Transverse colon (tissue), 4 donors: ENCODE measurements around the gene MAGI1. TPM values are rescaled to one million over a fixed set of nuclear protein-coding genes. Genes with fewer than 3 reads are reported as not detected.

ENCODE experiments used
- DNase-seq: peaks from one replicate; pipeline ENCODE4 v3.0.0-alpha.2; 2019
- H3K27ac ChIP-seq, 4 donors: fragments of 200-600 bp; sonication (generic); 2 replicates each; pipeline ENCODE4 v1.5.1; 2016 to 2018; ENCODE audit warnings: inconsistent platforms in 4 of 4
- H3K27me3 ChIP-seq: fragments of 200-600 bp; sonication (generic); 2 replicates; pipeline ENCODE4 v1.5.1; 2017; ENCODE audit warnings: inconsistent platforms
- H3K36me3 ChIP-seq, 4 donors: fragments of 200-600 bp; sonication (generic); 2 replicates each; pipeline ENCODE4 v1.5.1; 2017 to 2019; ENCODE audit warnings: inconsistent platforms in 4 of 4
- H3K4me1 ChIP-seq, 4 donors: fragments of 200-600 bp; sonication (generic); 2 replicates each; pipeline ENCODE4 v1.5.1; 2017 to 2020; ENCODE audit warnings: inconsistent platforms in 4 of 4
- H3K4me3 ChIP-seq, 4 donors: fragments of 200-600 bp; sonication (generic); 1 replicate in 1 of 4; 2 replicates in 3 of 4; pipeline versions ENCODE4 v1.5.1 to v1.6.1; 2017 to 2019; ENCODE audit warnings: inconsistent platforms in 4 of 4
- H3K9me3 ChIP-seq, 2 donors: fragments of 200-600 bp; sonication (generic); 2 replicates each; pipeline ENCODE4 v1.5.1; 2017 to 2019; ENCODE audit warnings: inconsistent platforms in 2 of 2
- EP300 ChIP-seq: sonication (generic); formaldehyde crosslinking; IDR thresholded peaks from one replicate; pipeline ENCODE4 v1.6.1; 2017; ENCODE audit warnings: antibody characterized with exemption, low read depth
- POLR2A ChIP-seq: fragments of 450-650 bp; IDR thresholded peaks from one replicate; pipeline ENCODE4 v1.6.1; 2016; ENCODE audit warnings: antibody characterized with exemption, mild to moderate bottlenecking, moderate library complexity
- POLR2AphosphoS5 ChIP-seq, 3 donors: sonication (generic); formaldehyde crosslinking; IDR thresholded peaks; one replicate each; pipeline ENCODE4 v1.6.1; 2016; ENCODE audit warnings: antibody characterized with exemption in 3 of 3
- WGBS, 2 donors: methylation state at CpG; one replicate each; pipeline ENCODE4 v1.1.5; 2018; ENCODE audit warnings: low coverage in 1 of 2; 5-methylcytosine and 5-hydroxymethylcytosine counted together
- in situ Hi-C, 4 donors: fragments of 200-750 bp; cut with MboI; loops; one replicate each; pipeline versions ENCODE4 v1.15.0 to v1.15.1; 2017; ENCODE audit warnings: low sequenced_read_pairs in 3 of 4, low pct_ligation_motif_present in 1 of 4, low pct_unique_long_range_greater_than_20kb in 1 of 4
- intact Hi-C: fragments of 100-400 bp; cut with DNase I; formaldehyde crosslinking; loops from one replicate; pipeline ENCODE4 v1.15.1; 2023; ENCODE audit warnings: low total_unique reads
- total RNA-seq, 4 donors: library from RNA; depleted of rRNA; stranded (reverse); fragments of >200 nt; gene quantifications; one replicate each; pipeline ENCODE4 v1.1.0, GENCODE V29; 2016
- TF ChIP-seq, protein P1 (sequence below), 5 experiments: fragments of 200-600 bp in 3 of 5; fragments of 450-650 bp in 2 of 5; sonication (generic) in 3 of 5; IDR thresholded peaks; 1 replicate in 2 of 5; 2 replicates in 3 of 5; pipeline ENCODE4 v1.5.1; 2016 to 2017; ENCODE audit warnings: antibody characterized with exemption in 5 of 5, inconsistent platforms in 3 of 5, mild to moderate bottlenecking in 2 of 5, moderate library complexity in 1 of 5

Gene MAGI1
- total RNA-seq, 4 donors from 2014 or later: 50.8 to 190 (median 67.4) TPM

DNA sequence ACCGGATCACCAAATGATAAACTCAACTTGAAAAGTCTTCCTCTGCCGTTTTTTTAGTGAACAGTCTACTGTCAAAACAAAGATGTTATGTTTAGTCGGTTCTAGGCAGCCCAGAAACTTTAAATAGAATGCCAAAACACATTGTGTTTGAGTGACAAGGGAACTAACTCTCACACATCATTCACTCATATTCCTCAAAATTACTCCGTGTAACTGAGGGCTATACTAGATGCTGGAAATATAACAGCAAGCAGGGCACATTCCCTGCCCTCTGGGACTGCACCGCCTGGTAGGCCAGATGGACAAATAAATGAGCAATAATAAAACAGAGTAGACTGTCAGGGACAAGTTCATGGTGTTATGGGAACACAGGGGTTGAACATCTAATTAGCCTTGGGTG, 251.4 kb downstream of the MAGI1 start:
- TF ChIP-seq, protein P1, sequence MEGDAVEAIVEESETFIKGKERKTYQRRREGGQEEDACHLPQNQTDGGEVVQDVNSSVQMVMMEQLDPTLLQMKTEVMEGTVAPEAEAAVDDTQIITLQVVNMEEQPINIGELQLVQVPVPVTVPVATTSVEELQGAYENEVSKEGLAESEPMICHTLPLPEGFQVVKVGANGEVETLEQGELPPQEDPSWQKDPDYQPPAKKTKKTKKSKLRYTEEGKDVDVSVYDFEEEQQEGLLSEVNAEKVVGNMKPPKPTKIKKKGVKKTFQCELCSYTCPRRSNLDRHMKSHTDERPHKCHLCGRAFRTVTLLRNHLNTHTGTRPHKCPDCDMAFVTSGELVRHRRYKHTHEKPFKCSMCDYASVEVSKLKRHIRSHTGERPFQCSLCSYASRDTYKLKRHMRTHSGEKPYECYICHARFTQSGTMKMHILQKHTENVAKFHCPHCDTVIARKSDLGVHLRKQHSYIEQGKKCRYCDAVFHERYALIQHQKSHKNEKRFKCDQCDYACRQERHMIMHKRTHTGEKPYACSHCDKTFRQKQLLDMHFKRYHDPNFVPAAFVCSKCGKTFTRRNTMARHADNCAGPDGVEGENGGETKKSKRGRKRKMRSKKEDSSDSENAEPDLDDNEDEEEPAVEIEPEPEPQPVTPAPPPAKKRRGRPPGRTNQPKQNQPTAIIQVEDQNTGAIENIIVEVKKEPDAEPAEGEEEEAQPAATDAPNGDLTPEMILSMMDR (IDR thresholded peaks at IDR 0.05): no peak
- no peak for TF ChIP-seq EP300
- no peak for TF ChIP-seq POLR2A
- no peak for TF ChIP-seq POLR2AphosphoS5 (IDR thresholded peaks at IDR 0.05)
- 46 to 64% methylated on average over 4 to 5 of the region's 5 CpGs for WGBS, 2 donors
- intact Hi-C loops (loop anchor here (10.0 kb wide), 1 partner anchor 257 kb away; no protein-coding TSS in a partner anchor), in situ Hi-C loops (loop anchor here (5.0 to 25.0 kb wide), 3 partner anchors 350 to 355 kb away; no protein-coding TSS in a partner anchor)
- no peak overlapping the region for H3K4me3 ChIP-seq
- no peak overlapping the region for H3K27ac ChIP-seq
- no peak for DNase-seq
- no peaks in the 10 kb centered on the region for H3K9me3 ChIP-seq
- H3K4me1 ChIP-seq: peaks cover 0 to 10% (median 4%) of the 10 kb centered on the region in 4 donors
- no peaks in the 10 kb centered on the region for H3K36me3 ChIP-seq
- H3K27me3 ChIP-seq: no peaks in the 10 kb centered on the region

DNA sequence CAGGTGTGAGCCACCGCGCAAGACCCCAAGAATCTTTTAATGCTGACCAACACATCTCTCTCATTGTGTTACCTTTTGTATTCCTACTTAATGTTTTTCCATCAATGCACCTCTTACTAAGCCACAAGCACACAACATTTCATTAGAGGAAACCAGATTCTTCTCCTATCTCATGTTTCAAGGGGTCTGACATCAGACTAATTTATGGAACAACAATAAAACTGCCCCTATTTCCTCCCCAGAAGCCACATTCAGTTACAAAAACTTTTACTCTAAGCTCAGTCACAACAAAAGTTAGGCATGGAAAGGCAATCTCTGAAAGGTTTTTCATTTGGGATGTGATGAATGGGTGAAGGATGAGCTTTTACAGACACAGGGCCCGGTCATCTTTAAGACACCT, 251.8 kb downstream of the MAGI1 start:
- no peaks in the 10 kb centered on the region for H3K9me3 ChIP-seq
- TF ChIP-seq, protein P1 (IDR thresholded peaks at IDR 0.05): no peak
- TF ChIP-seq POLR2AphosphoS5 (IDR thresholded peaks at IDR 0.05): no peak
- TF ChIP-seq EP300: no peak
- TF ChIP-seq POLR2A: no peak
- H3K27me3 ChIP-seq: no peaks in the 10 kb centered on the region
- no peak overlapping the region for H3K4me3 ChIP-seq
- in situ Hi-C loops: loop anchor here (5.0 to 25.0 kb wide), 3 partner anchors 350 to 355 kb away; no protein-coding TSS in a partner anchor
- H3K27ac ChIP-seq: no peak overlapping the region
- WGBS, 2 donors: 84 to 85% methylated on average over 3 of the region's 3 CpGs
- intact Hi-C loops: loop anchor here (10.0 kb wide), 1 partner anchor 258 kb away; no protein-coding TSS in a partner anchor
- H3K4me1 ChIP-seq: peaks cover 0 to 10% (median 4%) of the 10 kb centered on the region in 4 donors
- DNase-seq: no peak
- H3K36me3 ChIP-seq: no peaks in the 10 kb centered on the region

DNA sequence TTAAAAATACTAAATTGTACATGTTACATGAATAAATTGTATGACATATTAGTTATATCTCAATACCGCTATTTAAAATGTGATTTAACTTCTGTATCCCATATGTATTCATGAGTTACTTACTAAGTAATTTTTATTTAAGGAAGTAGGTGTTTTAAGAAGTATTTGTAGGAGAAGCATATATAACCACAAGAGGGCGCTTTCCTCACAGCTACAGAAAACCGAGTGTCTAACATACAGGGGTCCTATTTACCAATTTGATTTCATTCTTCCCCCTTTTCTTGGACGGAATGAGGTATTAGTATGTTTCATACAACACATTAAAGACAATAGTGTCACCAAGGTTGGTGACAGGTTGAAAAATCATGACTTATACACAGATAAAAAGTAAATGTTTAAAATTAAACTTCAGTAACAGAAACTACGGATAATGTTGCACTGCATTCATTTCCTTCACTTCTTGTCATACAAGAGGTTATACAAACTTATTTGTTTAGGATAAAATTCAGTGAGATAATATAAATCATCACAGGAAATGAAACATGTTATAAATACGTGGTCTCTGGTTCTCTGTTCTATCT, 253.6 kb downstream of the MAGI1 start:
- no peak for DNase-seq
- no peak overlapping the region for H3K27ac ChIP-seq
- no peaks in the 10 kb centered on the region for H3K9me3 ChIP-seq
- H3K27me3 ChIP-seq: no peaks in the 10 kb centered on the region
- H3K4me3 ChIP-seq: no peak overlapping the region
- WGBS, 2 donors: 29% methylated on average over 6 of the region's 6 CpGs
- H3K4me1 ChIP-seq: peaks cover 0 to 10% (median 4%) of the 10 kb centered on the region in 4 donors
- H3K36me3 ChIP-seq: no peaks in the 10 kb centered on the region
- in situ Hi-C loops (loop anchor here (5.0 to 25.0 kb wide), 3 partner anchors 352 to 357 kb away; no protein-coding TSS in a partner anchor), intact Hi-C loops (loop anchor here (10.0 kb wide), 1 partner anchor 260 kb away; no protein-coding TSS in a partner anchor)
- TF ChIP-seq POLR2AphosphoS5 (IDR thresholded peaks at IDR 0.05): no peak
- no peak for TF ChIP-seq POLR2A
- no peak for TF ChIP-seq EP300
- TF ChIP-seq, protein P1 (IDR thresholded peaks at IDR 0.05): peak; percentile 60 to 76 (median 72)

DNA sequence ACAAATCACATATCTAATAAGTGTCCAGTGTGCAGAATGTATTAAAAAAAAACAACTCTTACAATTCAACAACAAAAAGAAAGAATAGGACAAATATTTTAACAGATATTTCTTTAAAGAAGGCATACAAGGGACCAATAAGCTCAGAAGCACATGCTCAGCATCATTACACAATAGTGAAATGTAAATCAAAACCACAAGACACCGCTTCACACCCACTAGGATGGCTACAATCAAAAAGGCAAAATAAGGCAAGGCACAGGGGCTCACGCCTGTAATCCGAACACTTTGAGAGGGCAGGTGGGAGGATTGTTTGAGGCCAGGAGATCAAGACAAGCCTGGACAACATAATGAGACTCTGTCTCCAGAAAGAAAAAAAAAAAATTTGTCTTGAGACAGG, 255.6 kb downstream of the MAGI1 start:
- no peak for DNase-seq
- intact Hi-C loops (loop anchor here (10.0 kb wide), 1 partner anchor 262 kb away; no protein-coding TSS in a partner anchor), in situ Hi-C loops (loop anchor here in 2 of 4 donors (25.0 kb wide), 1 partner anchor 354 kb away; no protein-coding TSS in a partner anchor)
- no peak overlapping the region for H3K4me3 ChIP-seq
- H3K27ac ChIP-seq: no peak overlapping the region
- H3K4me1 ChIP-seq: peaks cover 0 to 10% (median 5%) of the 10 kb centered on the region in 4 donors
- H3K9me3 ChIP-seq: no peaks in the 10 kb centered on the region
- no peaks in the 10 kb centered on the region for H3K27me3 ChIP-seq
- H3K36me3 ChIP-seq: no peaks in the 10 kb centered on the region
- 78 to 83% methylated on average over 1 to 3 of the region's 3 CpGs for WGBS, 2 donors
- TF ChIP-seq POLR2AphosphoS5 (IDR thresholded peaks at IDR 0.05): no peak
- no peak for TF ChIP-seq EP300
- TF ChIP-seq, protein P1 (IDR thresholded peaks at IDR 0.05): no peak
- no peak for TF ChIP-seq POLR2A
